Nephron progenitor cell (in vitro differentiated cells): ENCODE data around the gene RGCC.
A peak's percentile ranks its signal among the peaks of the same experiment; 100 is the strongest.
"Not testable (repeated sequence)": the region's sequence is repeated elsewhere in the genome, so short reads cannot be mapped to it uniquely, and the experiment has no call there.

Experiments
- DNase-seq: peaks from one replicate; pipeline ENCODE4 v3.0.0; 2021
- H3K27ac Mint-ChIP-seq: 2 replicates; pipeline ENCODE4 v1.8.0; 2021; ENCODE audit warnings: mild to moderate bottlenecking, moderate library complexity, mixed read lengths
- H3K27me3 Mint-ChIP-seq: 2 replicates; pipeline ENCODE4 v1.8.0; 2021; ENCODE audit warnings: mild to moderate bottlenecking, low read depth, mixed read lengths; ENCODE audit not compliant: poor library complexity
- H3K36me3 Mint-ChIP-seq: 2 replicates; pipeline ENCODE4 v1.8.0; 2021; ENCODE audit warnings: low read depth, mixed read lengths
- H3K4me1 Mint-ChIP-seq: 2 replicates; pipeline ENCODE4 v1.8.0; 2021; ENCODE audit warnings: mixed read lengths
- H3K4me3 Mint-ChIP-seq: 2 replicates; pipeline ENCODE4 v1.8.0; 2021; ENCODE audit warnings: mild to moderate bottlenecking, moderate library complexity, mixed read lengths
- H3K9me3 Mint-ChIP-seq: 2 replicates; pipeline ENCODE4 v1.8.0; 2021; ENCODE audit warnings: mild to moderate bottlenecking, moderate library complexity, mixed read lengths
- CTCF ChIP-seq: fragments of 200-600 bp; sonication (generic); IDR thresholded peaks from 2 replicates; pipeline ENCODE4 v1.5.0; 2021; ENCODE audit warnings: antibody characterized with exemption

The RGCC gene

GRCh38 chr13:41424675-41425074 lies 32.7 kb upstream of the RGCC start:
- not testable (repeated sequence) for H3K4me1 Mint-ChIP-seq, H3K27ac Mint-ChIP-seq, H3K36me3 Mint-ChIP-seq, H3K4me3 Mint-ChIP-seq, DNase-seq
- H3K9me3 Mint-ChIP-seq = peaks cover 14% of the 10 kb centered on the region
- H3K27me3 Mint-ChIP-seq = peaks cover 40% of the 10 kb centered on the region

DNA sequence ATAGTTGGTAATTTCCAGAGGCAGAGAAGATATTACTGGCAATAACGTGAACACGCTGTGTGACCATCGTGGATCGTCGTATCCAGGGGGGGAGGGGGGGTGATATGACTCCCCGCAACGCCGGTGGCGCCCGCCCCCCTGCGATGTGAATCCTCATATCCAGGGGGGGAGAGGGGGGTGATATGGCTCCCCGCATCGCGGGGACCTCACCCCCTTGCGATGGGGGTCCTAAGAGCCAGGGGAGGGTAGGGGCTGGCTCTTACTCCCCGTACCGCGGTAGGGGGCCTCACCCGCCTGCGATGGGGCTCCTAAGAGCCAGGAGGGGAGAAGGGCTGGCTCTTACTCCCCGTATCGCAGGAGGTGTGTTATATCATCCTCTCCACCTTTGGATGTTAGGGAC lies 31.3 kb upstream of the RGCC start:
- Mint-ChIP-seq H3K27ac (no peak overlapping the region), H3K36me3 (no peaks in the 10 kb centered on the region), H3K4me3 (no peak overlapping the region), H3K27me3 (peaks cover 40% of the 10 kb centered on the region), H3K9me3 (peaks cover 14% of the 10 kb centered on the region), H3K4me1 (peaks cover 8% of the 10 kb centered on the region)
- DNase-seq = no peak
- no peak for TF ChIP-seq CTCF

GRCh38 chr13:41427666-41428065 lies 29.7 kb upstream of the RGCC start:
- Mint-ChIP-seq H3K4me3 (peak overlapping the region; percentile 63), H3K9me3 (peaks cover 14% of the 10 kb centered on the region), H3K36me3 (no peaks in the 10 kb centered on the region), H3K27me3 (peaks cover 36% of the 10 kb centered on the region), H3K4me1 (peaks cover 8% of the 10 kb centered on the region), H3K27ac (no peak overlapping the region)
- no peak for DNase-seq
- TF ChIP-seq CTCF = no peak

GRCh38 chr13:41428155-41428554 lies 29.2 kb upstream of the RGCC start:
- no peaks in the 10 kb centered on the region for H3K36me3 Mint-ChIP-seq
- H3K4me1 Mint-ChIP-seq = peaks cover 8% of the 10 kb centered on the region
- peaks cover 14% of the 10 kb centered on the region for H3K9me3 Mint-ChIP-seq
- peaks cover 36% of the 10 kb centered on the region for H3K27me3 Mint-ChIP-seq
- peak; percentile 8 for TF ChIP-seq CTCF
- peak; percentile 7 for DNase-seq
- H3K27ac Mint-ChIP-seq = no peak overlapping the region
- H3K4me3 Mint-ChIP-seq = no peak overlapping the region

GRCh38 chr13:41434030-41434429 lies 23.3 kb upstream of the RGCC start:
- H3K27ac Mint-ChIP-seq, H3K4me1 Mint-ChIP-seq, DNase-seq, H3K36me3 Mint-ChIP-seq, H3K4me3 Mint-ChIP-seq, H3K9me3 Mint-ChIP-seq: not testable (repeated sequence)
- peaks cover 27% of the 10 kb centered on the region for H3K27me3 Mint-ChIP-seq

DNA sequence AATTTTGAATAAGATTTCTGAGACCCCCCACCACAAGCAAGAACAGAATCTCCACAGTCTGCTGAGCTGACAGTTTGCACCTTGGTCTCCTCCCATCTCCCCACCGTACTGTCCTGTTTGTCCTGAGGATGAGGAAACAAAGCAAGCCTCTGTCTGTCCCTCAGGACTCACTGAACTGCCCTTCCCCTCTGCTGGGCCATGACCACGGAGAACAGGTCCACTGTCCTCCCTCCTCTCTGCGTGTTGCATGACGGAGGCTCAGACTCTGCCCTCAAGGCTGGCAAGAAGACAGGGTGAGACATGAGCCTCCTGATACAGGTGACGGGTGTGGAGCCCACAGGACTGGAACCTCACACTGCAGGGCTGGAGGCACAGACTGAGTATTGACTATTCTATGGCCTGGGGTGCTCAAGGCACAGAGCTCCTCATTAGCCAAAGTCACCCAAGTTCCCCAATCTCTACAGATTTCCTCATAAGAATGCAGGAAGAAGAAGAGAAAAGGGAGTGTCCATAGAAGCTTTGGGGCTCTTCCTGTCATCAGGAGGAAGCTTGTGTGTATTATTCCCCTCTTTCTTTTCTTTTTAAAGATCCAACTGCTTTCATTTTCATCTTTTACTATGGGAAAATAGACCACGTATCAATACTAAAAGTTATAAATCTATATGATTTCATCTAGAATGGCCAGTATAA lies 22.4 kb upstream of the RGCC start:
- DNase-seq = no peak
- no peaks in the 10 kb centered on the region for H3K4me1 Mint-ChIP-seq
- TF ChIP-seq CTCF = no peak
- H3K4me3 Mint-ChIP-seq = no peak overlapping the region
- no peaks in the 10 kb centered on the region for H3K36me3 Mint-ChIP-seq
- peaks cover 10% of the 10 kb centered on the region for H3K9me3 Mint-ChIP-seq
- no peak overlapping the region for H3K27ac Mint-ChIP-seq
- H3K27me3 Mint-ChIP-seq = peaks cover 23% of the 10 kb centered on the region

DNA sequence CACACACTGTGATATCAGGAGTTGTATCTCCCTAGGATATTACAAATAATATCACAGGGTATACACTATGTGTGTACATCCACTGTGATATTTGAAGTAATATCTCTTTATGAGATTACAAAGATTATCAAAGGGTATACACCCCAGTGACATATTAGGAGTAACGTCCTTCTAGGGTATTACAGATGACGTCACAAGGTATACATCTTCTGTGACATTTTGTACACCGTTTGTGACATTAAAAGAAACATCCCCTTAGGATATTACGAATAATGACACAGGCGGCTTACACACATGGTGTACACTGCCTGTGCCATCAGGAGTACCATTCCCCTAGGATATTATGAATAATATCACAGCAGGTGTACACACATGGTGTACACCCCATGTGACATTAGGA lies 13.4 kb upstream of the RGCC start:
- no peak overlapping the region for H3K4me3 Mint-ChIP-seq
- H3K9me3 Mint-ChIP-seq = peaks cover 2% of the 10 kb centered on the region
- H3K4me1 Mint-ChIP-seq = no peaks in the 10 kb centered on the region
- no peak for DNase-seq
- H3K27me3 Mint-ChIP-seq = peaks cover 6% of the 10 kb centered on the region
- H3K27ac Mint-ChIP-seq = no peak overlapping the region
- H3K36me3 Mint-ChIP-seq = no peaks in the 10 kb centered on the region
- TF ChIP-seq CTCF = no peak
